ENCODE results near the gene CLK2. TPM values are rescaled to one million over a fixed set of nuclear protein-coding genes. Genes with fewer than 3 reads are reported as not detected.

CLK2 gene
- polyA plus RNA-seq, 1 donor (not counting 4 experiments of a cell fraction or from before 2014, with no cell fraction given), result 45.3 TPM

GRCh38 chr1:155279268-155279667 is 6.0 kb upstream of the CLK2 start:
- no peak overlapping the region for H3K4me3 ChIP-seq (ENCODE audit: control insufficient read depth in 2 of 3, extremely low read depth in 1 of 3, insufficient read depth in 2 of 3, low read depth in 1 of 3, low read length in 3 of 3)
- H3K27ac ChIP-seq (ENCODE audit: control insufficient read depth, insufficient read depth, low read length), result no peak overlapping the region
- H3K9me3 ChIP-seq (ENCODE audit: control insufficient read depth, low read depth, low read length), result no peaks in the 10 kb centered on the region
- dilution Hi-C loops (cut with MboI; ENCODE audit: extremely low pct_ligation_motif_present, low sequenced_read_pairs), result no loop called here
- no peaks in the 10 kb centered on the region for H3K9me1 ChIP-seq (ENCODE audit: control insufficient read depth, extremely low read depth, insufficient read depth, low read length)
- H3K4me1 ChIP-seq (ENCODE audit: control insufficient read depth, extremely low read depth, insufficient read depth, low read length), result peaks cover 11% of the 10 kb centered on the region
- no peak for DNase-seq (ENCODE audit: low read depth, low spot score)
- no peak for FAIRE-seq
- H3K27me3 ChIP-seq (ENCODE audit: control insufficient read depth, extremely low read depth, insufficient read depth, low read length), result no peaks in the 10 kb centered on the region
- H3K36me3 ChIP-seq (ENCODE audit: control insufficient read depth in 2 of 2, extremely low read depth in 1 of 2, insufficient read depth in 2 of 2, low read length in 2 of 2), result no peaks in the 10 kb centered on the region
- no peak overlapping the region for H3K4me2 ChIP-seq (ENCODE audit: control insufficient read depth, extremely low read depth, insufficient read depth, low read depth, low read length)
- no peak for TF ChIP-seq EZH2 (IDR thresholded peaks at IDR 0.05; ENCODE audit: low read length)
- TF ChIP-seq CTCF (optimal IDR thresholded peaks at IDR 0.05 in 1 of 3, IDR thresholded peaks at IDR 0.05 in 1 of 3, conservative IDR thresholded peaks at IDR 0.05 in 1 of 3; ENCODE audit: extremely low read depth in 1 of 3, insufficient read depth in 2 of 3, low read length in 3 of 3), result no peak
- no peak overlapping the region for H3K9ac ChIP-seq (ENCODE audit: control insufficient read depth, extremely low read depth, insufficient read depth, low read length)
- no peak overlapping the region for H2AFZ ChIP-seq (ENCODE audit: control insufficient read depth, low read length)
- H3K79me2 ChIP-seq (ENCODE audit: control insufficient read depth, insufficient read depth, low read length), result no peaks in the 10 kb centered on the region
- H4K20me1 ChIP-seq (ENCODE audit: control insufficient read depth, extremely low read depth, insufficient read depth, low read length), result no peaks in the 10 kb centered on the region

GRCh38 chr1:155278689-155279160 is 5.4 kb upstream of the CLK2 start:
- Histone ChIP-seq H2AFZ (ENCODE audit: control insufficient read depth, low read length) (no peak overlapping the region), H3K9me1 (ENCODE audit: control insufficient read depth, extremely low read depth, insufficient read depth, low read length) (no peaks in the 10 kb centered on the region), H3K36me3 (ENCODE audit: control insufficient read depth in 2 of 2, extremely low read depth in 1 of 2, insufficient read depth in 2 of 2, low read length in 2 of 2) (no peaks in the 10 kb centered on the region), H3K79me2 (ENCODE audit: control insufficient read depth, insufficient read depth, low read length) (no peaks in the 10 kb centered on the region), H3K4me2 (ENCODE audit: control insufficient read depth, extremely low read depth, insufficient read depth, low read depth, low read length) (peak overlapping the region; percentile 90), H3K9me3 (ENCODE audit: control insufficient read depth, low read depth, low read length) (no peaks in the 10 kb centered on the region), H4K20me1 (ENCODE audit: control insufficient read depth, extremely low read depth, insufficient read depth, low read length) (no peaks in the 10 kb centered on the region), H3K27me3 (ENCODE audit: control insufficient read depth, extremely low read depth, insufficient read depth, low read length) (no peaks in the 10 kb centered on the region), H3K4me3 (ENCODE audit: control insufficient read depth in 2 of 3, extremely low read depth in 1 of 3, insufficient read depth in 2 of 3, low read depth in 1 of 3, low read length in 3 of 3) (no peak overlapping the region), H3K9ac (ENCODE audit: control insufficient read depth, extremely low read depth, insufficient read depth, low read length) (no peak overlapping the region), H3K4me1 (ENCODE audit: control insufficient read depth, extremely low read depth, insufficient read depth, low read length) (peaks cover 12% of the 10 kb centered on the region), H3K27ac (ENCODE audit: control insufficient read depth, insufficient read depth, low read length) (no peak overlapping the region)
- TF ChIP-seq CTCF (optimal IDR thresholded peaks at IDR 0.05 in 1 of 3, IDR thresholded peaks at IDR 0.05 in 1 of 3, conservative IDR thresholded peaks at IDR 0.05 in 1 of 3; ENCODE audit: extremely low read depth in 1 of 3, insufficient read depth in 2 of 3, low read length in 3 of 3) (no peak), EZH2 (IDR thresholded peaks at IDR 0.05; ENCODE audit: low read length) (no peak)
- DNase-seq (ENCODE audit: low read depth, low spot score) (no peak), FAIRE-seq (no peak)
- dilution Hi-C loops (cut with MboI; ENCODE audit: extremely low pct_ligation_motif_present, low sequenced_read_pairs), result no loop called here
